Nephron progenitor cell (in vitro differentiated cells): ENCODE data around the gene GAPVD1.

Experiments used
- DNase-seq: peaks from one replicate; pipeline ENCODE4 v3.0.0; 2021
- H3K27ac Mint-ChIP-seq: 2 replicates; pipeline ENCODE4 v1.8.0; 2021; ENCODE audit warnings: mild to moderate bottlenecking, moderate library complexity, mixed read lengths
- H3K27me3 Mint-ChIP-seq: 2 replicates; pipeline ENCODE4 v1.8.0; 2021; ENCODE audit warnings: mild to moderate bottlenecking, low read depth, mixed read lengths; ENCODE audit not compliant: poor library complexity
- H3K36me3 Mint-ChIP-seq: 2 replicates; pipeline ENCODE4 v1.8.0; 2021; ENCODE audit warnings: low read depth, mixed read lengths
- H3K4me1 Mint-ChIP-seq: 2 replicates; pipeline ENCODE4 v1.8.0; 2021; ENCODE audit warnings: mixed read lengths
- H3K4me3 Mint-ChIP-seq: 2 replicates; pipeline ENCODE4 v1.8.0; 2021; ENCODE audit warnings: mild to moderate bottlenecking, moderate library complexity, mixed read lengths
- H3K9me3 Mint-ChIP-seq: 2 replicates; pipeline ENCODE4 v1.8.0; 2021; ENCODE audit warnings: mild to moderate bottlenecking, moderate library complexity, mixed read lengths
- TF ChIP-seq, protein P1 (sequence below): fragments of 200-600 bp; sonication (generic); IDR thresholded peaks from 2 replicates; pipeline ENCODE4 v1.5.0; 2021; ENCODE audit warnings: antibody characterized with exemption

The GAPVD1 gene

DNA sequence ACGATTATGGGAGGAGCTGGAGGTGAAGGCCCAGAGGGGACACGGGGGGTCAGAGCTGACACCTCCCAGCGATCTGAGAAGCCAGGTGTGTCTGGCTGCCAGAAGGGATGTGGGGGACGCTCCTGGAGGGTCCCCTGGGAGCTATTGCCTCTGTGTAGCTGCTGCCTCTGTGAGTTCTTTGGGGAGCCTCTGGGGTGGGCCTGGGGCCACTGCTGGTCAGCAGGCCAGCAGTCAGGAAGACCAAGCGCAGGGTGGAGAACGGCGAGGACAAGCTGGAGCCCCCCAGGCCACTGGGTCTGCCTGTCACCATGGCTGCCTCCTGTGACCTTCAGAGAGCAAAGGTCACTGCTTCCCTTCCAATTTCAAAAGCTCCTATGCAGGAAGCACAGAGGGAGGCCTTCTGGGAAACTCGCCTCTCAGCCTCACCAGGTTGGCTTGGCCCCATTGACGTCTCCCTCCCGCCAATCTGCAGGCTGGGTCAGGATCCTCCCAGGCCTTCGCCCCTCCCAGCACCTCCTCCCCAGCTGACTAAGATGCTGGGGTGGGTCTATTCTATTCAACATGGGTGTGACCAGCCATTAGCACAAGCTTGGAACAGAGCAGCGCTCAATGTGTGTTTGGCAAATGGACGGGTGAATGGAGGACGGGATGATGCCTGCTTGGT is 126.4 kb downstream of the GAPVD1 start:
- Mint-ChIP-seq H3K27me3 (peaks cover 13% of the 10 kb centered on the region), H3K27ac (peak overlapping the region; percentile 80), H3K9me3 (no peaks in the 10 kb centered on the region), H3K4me3 (no peak overlapping the region), H3K36me3 (no peaks in the 10 kb centered on the region), H3K4me1 (no peaks in the 10 kb centered on the region)
- TF ChIP-seq, protein P1, sequence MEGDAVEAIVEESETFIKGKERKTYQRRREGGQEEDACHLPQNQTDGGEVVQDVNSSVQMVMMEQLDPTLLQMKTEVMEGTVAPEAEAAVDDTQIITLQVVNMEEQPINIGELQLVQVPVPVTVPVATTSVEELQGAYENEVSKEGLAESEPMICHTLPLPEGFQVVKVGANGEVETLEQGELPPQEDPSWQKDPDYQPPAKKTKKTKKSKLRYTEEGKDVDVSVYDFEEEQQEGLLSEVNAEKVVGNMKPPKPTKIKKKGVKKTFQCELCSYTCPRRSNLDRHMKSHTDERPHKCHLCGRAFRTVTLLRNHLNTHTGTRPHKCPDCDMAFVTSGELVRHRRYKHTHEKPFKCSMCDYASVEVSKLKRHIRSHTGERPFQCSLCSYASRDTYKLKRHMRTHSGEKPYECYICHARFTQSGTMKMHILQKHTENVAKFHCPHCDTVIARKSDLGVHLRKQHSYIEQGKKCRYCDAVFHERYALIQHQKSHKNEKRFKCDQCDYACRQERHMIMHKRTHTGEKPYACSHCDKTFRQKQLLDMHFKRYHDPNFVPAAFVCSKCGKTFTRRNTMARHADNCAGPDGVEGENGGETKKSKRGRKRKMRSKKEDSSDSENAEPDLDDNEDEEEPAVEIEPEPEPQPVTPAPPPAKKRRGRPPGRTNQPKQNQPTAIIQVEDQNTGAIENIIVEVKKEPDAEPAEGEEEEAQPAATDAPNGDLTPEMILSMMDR, result no peak
- no peak for DNase-seq

DNA sequence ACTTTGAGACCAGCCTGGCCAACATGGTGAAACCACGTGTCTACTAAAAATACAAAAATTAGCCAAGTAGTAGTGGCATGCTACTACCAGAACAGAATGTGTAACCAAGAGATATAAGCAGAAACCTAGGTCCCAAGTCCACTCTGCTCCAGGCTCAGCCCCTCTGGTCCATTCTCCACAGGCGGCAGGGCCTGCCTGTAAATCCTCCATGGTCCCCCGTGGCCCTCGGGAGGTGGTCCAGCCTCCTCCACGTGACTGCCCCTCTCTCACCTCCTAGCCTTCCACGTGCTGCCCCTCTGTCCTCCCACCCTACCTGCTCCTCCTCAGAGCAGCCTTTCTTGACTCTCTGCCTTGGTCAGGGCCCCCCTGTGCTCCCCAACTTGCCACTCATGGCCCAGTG is 127.4 kb downstream of the GAPVD1 start:
- H3K27ac Mint-ChIP-seq, result no peak overlapping the region
- DNase-seq, result no peak
- H3K9me3 Mint-ChIP-seq, result no peaks in the 10 kb centered on the region
- TF ChIP-seq, protein P1, result no peak
- peaks cover 13% of the 10 kb centered on the region for H3K27me3 Mint-ChIP-seq
- no peak overlapping the region for H3K4me3 Mint-ChIP-seq
- no peaks in the 10 kb centered on the region for H3K36me3 Mint-ChIP-seq
- H3K4me1 Mint-ChIP-seq, result no peaks in the 10 kb centered on the region

DNA sequence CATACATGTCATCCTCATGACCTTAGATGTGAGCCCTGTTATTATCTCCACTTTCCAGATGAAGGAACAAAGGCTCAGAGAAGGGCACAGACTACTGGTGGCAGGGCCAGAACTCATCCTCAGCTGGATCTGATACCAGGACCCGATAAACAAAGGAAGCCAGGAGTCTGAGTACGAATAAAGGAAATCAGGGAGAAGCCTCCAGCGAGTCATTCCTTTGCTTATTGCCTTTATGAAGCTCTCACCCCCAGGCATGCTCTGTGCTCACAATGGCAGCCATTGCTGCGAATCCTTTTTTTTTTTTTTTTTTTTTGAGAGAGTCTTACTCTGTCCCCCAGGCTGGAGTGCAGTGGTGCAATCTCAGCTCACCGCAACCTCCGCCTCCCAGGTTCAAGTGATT is 130.1 kb downstream of the GAPVD1 start:
- DNase-seq, result no peak
- Mint-ChIP-seq H3K36me3 (no peaks in the 10 kb centered on the region), H3K27me3 (peaks cover 18% of the 10 kb centered on the region), H3K27ac (no peak overlapping the region), H3K4me3 (no peak overlapping the region), H3K9me3 (peaks cover 3% of the 10 kb centered on the region), H3K4me1 (no peaks in the 10 kb centered on the region)
- TF ChIP-seq, protein P1, result no peak

DNA sequence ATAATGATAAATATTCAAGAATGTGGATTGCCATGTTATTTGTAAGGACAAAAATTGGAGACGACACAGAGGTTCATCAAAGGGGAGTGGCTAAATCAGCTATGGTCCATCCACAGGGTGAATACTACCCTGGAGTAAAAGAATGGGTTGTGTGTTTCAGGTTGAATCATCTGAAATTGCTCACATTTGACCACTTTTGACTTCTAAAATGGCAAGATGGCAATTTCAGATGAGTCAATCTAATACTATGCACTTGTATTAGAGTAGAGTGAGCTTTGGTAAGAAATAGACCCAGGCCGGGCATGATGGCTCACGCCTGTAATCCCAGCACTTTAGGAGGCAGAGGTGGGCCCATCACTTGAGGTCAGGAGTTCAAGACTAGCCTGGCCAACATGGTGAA is 131.8 kb downstream of the GAPVD1 start:
- TF ChIP-seq, protein P1, result no peak
- no peak overlapping the region for H3K4me3 Mint-ChIP-seq
- no peaks in the 10 kb centered on the region for H3K36me3 Mint-ChIP-seq
- H3K27me3 Mint-ChIP-seq, result peaks cover 14% of the 10 kb centered on the region
- H3K27ac Mint-ChIP-seq, result no peak overlapping the region
- no peak for DNase-seq
- no peaks in the 10 kb centered on the region for H3K4me1 Mint-ChIP-seq
- H3K9me3 Mint-ChIP-seq, result peaks cover 3% of the 10 kb centered on the region

DNA sequence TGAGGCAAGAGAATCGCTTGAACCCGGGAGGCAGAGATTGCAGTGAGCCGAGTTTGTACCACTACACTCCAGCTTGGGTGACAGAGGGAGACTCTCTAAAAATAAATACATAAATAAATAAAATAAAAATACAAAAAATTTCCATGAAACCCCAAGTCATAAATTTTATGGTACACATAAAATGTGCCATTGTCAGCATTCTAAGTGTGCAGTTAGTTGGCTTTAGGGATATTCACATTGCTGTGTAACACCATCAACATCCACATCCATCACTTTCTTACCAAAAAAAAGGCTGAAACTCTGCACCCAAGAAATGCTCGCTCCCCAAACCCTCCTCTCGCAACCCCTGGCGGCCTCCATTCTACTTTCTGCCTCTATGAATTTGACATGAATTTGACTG is 135.2 kb downstream of the GAPVD1 start:
- TF ChIP-seq, protein P1, result no peak
- H3K4me1 Mint-ChIP-seq, result no peaks in the 10 kb centered on the region
- H3K36me3 Mint-ChIP-seq, result no peaks in the 10 kb centered on the region
- H3K9me3 Mint-ChIP-seq, result peaks cover 3% of the 10 kb centered on the region
- peaks cover 7% of the 10 kb centered on the region for H3K27me3 Mint-ChIP-seq
- no peak overlapping the region for H3K27ac Mint-ChIP-seq
- H3K4me3 Mint-ChIP-seq, result no peak overlapping the region
- no peak for DNase-seq

DNA sequence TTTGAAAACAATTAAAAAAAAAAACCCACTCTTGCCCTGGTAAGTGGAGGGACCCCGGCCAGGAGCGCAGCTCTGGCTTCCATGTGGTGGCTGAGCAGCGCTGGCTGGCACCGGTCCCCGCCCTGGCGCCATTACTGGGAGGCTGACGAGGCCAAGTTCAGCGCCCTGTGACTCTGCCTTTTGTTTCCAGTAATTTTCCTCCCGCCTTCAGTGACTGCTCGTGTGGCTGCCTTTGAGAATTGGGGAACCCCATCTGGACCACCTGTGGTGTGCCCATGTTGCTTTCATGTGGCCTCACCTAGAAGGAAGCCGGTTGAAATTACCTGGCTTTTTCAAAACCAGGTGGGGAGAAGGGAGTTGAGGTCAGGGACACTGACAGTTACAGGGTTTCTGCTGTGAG is 136.1 kb downstream of the GAPVD1 start:
- H3K4me1 Mint-ChIP-seq, result no peaks in the 10 kb centered on the region
- TF ChIP-seq, protein P1, result no peak
- no peak overlapping the region for H3K4me3 Mint-ChIP-seq
- peaks cover 3% of the 10 kb centered on the region for H3K9me3 Mint-ChIP-seq
- no peak for DNase-seq
- no peaks in the 10 kb centered on the region for H3K36me3 Mint-ChIP-seq
- peaks cover 7% of the 10 kb centered on the region for H3K27me3 Mint-ChIP-seq
- H3K27ac Mint-ChIP-seq, result no peak overlapping the region
